IMR-90 (cell line): ENCODE data around the gene PLXND1. TPM values are rescaled to one million over a fixed set of nuclear protein-coding genes. Genes with fewer than 3 reads are reported as not detected.

Experiments used
- ATAC-seq: fragments of 200-7000 bp; cut with Tn5 transposase; 2 replicates; pipeline ENCODE4 v1.9.1; 2020; ENCODE audit warnings: low read depth, mild to moderate bottlenecking, moderate library complexity
- BruUV-seq: library from RNA; stranded (reverse); fragments of 400-500 nt; replicated peaks from 2 replicates; lab custom pipeline; 2021; lab: Mats Ljungman, UMichigan
- CTCF ChIA-PET: fragments of 300-600 bp; formaldehyde crosslinking; extraction: SDS; loops from one replicate; lab custom pipeline; 2021; ENCODE audit warnings: antibody characterized with exemption; lab: Yijun Ruan, JAX
- POLR2A ChIA-PET: fragments of 300-600 bp; sonication (Branson Sonifier 250); formaldehyde crosslinking; loops from one replicate; lab custom pipeline; 2022; ENCODE audit warnings: antibody characterized with exemption; ENCODE audit not compliant: unreplicated experiment; lab: Charles Lee
- DNase-seq: peaks from one replicate; pipeline ENCODE4 v3.0.0; 2013
- H2AFZ ChIP-seq: replicated peaks from 2 replicates; pipeline ENCODE3; 2013; ENCODE audit warnings: low read length, mild to moderate bottlenecking; ENCODE audit not compliant: poor library complexity
- H2AK5ac ChIP-seq: 2 replicates; pipeline ENCODE4 v1.6.1; 2013; ENCODE audit warnings: low read depth, low read length, inconsistent platforms
- H2AK9ac ChIP-seq: replicated peaks from 2 replicates; pipeline ENCODE3; 2013; ENCODE audit warnings: mild to moderate bottlenecking, low read depth, low read length, moderate library complexity; ENCODE audit not compliant: poor library complexity
- H2BK120ac ChIP-seq: 2 replicates; pipeline ENCODE4 v1.6.1; 2013; ENCODE audit warnings: low read depth, low read length, inconsistent platforms
- H2BK15ac ChIP-seq: 3 replicates; pipeline ENCODE4 v1.6.1; 2013; ENCODE audit warnings: low read depth, low read length, inconsistent platforms
- H2BK20ac ChIP-seq: 2 replicates; pipeline ENCODE4 v1.6.1; 2013; ENCODE audit warnings: low read depth, mild to moderate bottlenecking, inconsistent platforms, low read length, moderate library complexity
- H2BK5ac ChIP-seq: 2 replicates; pipeline ENCODE4 v1.6.1; 2013; ENCODE audit warnings: mild to moderate bottlenecking, low read depth, low read length, inconsistent platforms; ENCODE audit not compliant: poor library complexity, severe bottlenecking
- H3K14ac ChIP-seq: replicated peaks from 2 replicates; pipeline ENCODE4 v1.6.1; 2013; ENCODE audit warnings: low read depth, low read length, inconsistent platforms
- H3K18ac ChIP-seq: 2 replicates; pipeline ENCODE4 v1.6.1; 2013; ENCODE audit warnings: low read depth, low read length, control low read depth
- H3K23ac ChIP-seq: 2 replicates; pipeline ENCODE4 v1.6.1; 2013; ENCODE audit warnings: low read depth, low read length, inconsistent platforms
- H3K27ac ChIP-seq: 2 replicates; pipeline ENCODE4 v1.5.1; 2013; ENCODE audit warnings: mild to moderate bottlenecking, control low read depth, low read length; ENCODE audit not compliant: insufficient read depth
- H3K27me3 ChIP-seq: 2 replicates; pipeline ENCODE4 v1.6.1; 2013; ENCODE audit warnings: low read length; ENCODE audit not compliant: control insufficient read depth, insufficient read depth
- H3K36me3 ChIP-seq: 2 replicates; pipeline ENCODE4 v1.6.1; 2013; ENCODE audit warnings: low read length, mixed read lengths; ENCODE audit not compliant: control insufficient read depth, insufficient read depth
- H3K4ac ChIP-seq: 2 replicates; pipeline ENCODE4 v1.6.1; 2013; ENCODE audit warnings: low read depth, low read length, inconsistent platforms
- H3K4me1 ChIP-seq: 2 replicates; pipeline ENCODE4 v1.6.1; 2013; ENCODE audit warnings: low read length, mixed read lengths; ENCODE audit not compliant: control insufficient read depth, insufficient read depth
- H3K4me2 ChIP-seq: 2 replicates; pipeline ENCODE4 v1.6.1; 2013; ENCODE audit warnings: low read depth, mild to moderate bottlenecking, control low read depth, low read length, moderate library complexity
- H3K4me3 ChIP-seq: 2 replicates; pipeline ENCODE4 v1.5.1; 2013; ENCODE audit warnings: low read depth, mild to moderate bottlenecking, control low read depth, low read length, moderate library complexity; ENCODE audit not compliant: insufficient read depth
- H3K56ac ChIP-seq: 2 replicates; pipeline ENCODE4 v1.6.1; 2013; ENCODE audit warnings: low read length, inconsistent platforms; ENCODE audit not compliant: insufficient read depth; ENCODE audit errors: extremely low read depth
- H3K79me1 ChIP-seq, 2 experiments: 2 replicates each; pipeline ENCODE4 v1.6.1; 2013; ENCODE audit warnings: low read length in 2 of 2, inconsistent platforms in 1 of 2, low read depth in 1 of 2
- H3K9ac ChIP-seq: 2 replicates; pipeline ENCODE4 v1.6.1; 2013; ENCODE audit warnings: low read depth, low read length, control low read depth
- H3K9me1 ChIP-seq: 2 replicates; pipeline ENCODE4 v1.6.1; 2013; ENCODE audit warnings: low read length, inconsistent platforms; ENCODE audit not compliant: insufficient read depth
- H3K9me3 ChIP-seq: 2 replicates; pipeline ENCODE4 v1.6.1; 2013; ENCODE audit warnings: low read length; ENCODE audit not compliant: control insufficient read depth, insufficient read depth
- H4K20me1 ChIP-seq: 2 replicates; pipeline ENCODE4 v1.6.1; 2013; ENCODE audit warnings: low read length, inconsistent platforms; ENCODE audit not compliant: insufficient read depth
- H4K5ac ChIP-seq: 2 replicates; pipeline ENCODE4 v1.6.1; 2013; ENCODE audit warnings: mild to moderate bottlenecking, low read depth, low read length, control low read depth
- H4K8ac ChIP-seq, 2 experiments: 2 replicates each; pipeline ENCODE4 v1.6.1; 2013; ENCODE audit warnings: low read depth in 2 of 2, low read length in 2 of 2, control low read depth in 1 of 2, inconsistent platforms in 1 of 2
- H4K91ac ChIP-seq: 2 replicates; pipeline ENCODE4 v1.6.1; 2013; ENCODE audit warnings: low read depth, low read length, inconsistent platforms; ENCODE audit not compliant: insufficient read depth
- BHLHE40 ChIP-seq: fragments of 150-350 bp; IDR thresholded peaks from 2 replicates; pipeline ENCODE4 v1.6.1; 2016; ENCODE audit warnings: mild to moderate bottlenecking, low read depth, low read length
- CEBPB ChIP-seq: IDR thresholded peaks from 2 replicates; pipeline ENCODE4 v1.6.1; 2012; ENCODE audit warnings: low read depth, low read length, improper control_type of control experiment
- FOS ChIP-seq: fragments of 150-350 bp; IDR thresholded peaks from 2 replicates; pipeline ENCODE4 v1.6.1; 2016; ENCODE audit warnings: low read depth, low read length
- MAFK ChIP-seq: IDR thresholded peaks from 2 replicates; pipeline ENCODE4 v1.6.1; 2012; ENCODE audit warnings: low read depth, low read length, improper control_type of control experiment
- MAZ ChIP-seq: IDR thresholded peaks from 2 replicates; pipeline ENCODE4 v1.6.1; 2012; ENCODE audit warnings: low read depth, mild to moderate bottlenecking, low read length, improper control_type of control experiment, moderate library complexity, borderline replicate concordance
- MXI1 ChIP-seq: IDR thresholded peaks from 2 replicates; pipeline ENCODE4 v1.6.1; 2012; ENCODE audit warnings: low read depth, mild to moderate bottlenecking, low read length, moderate library complexity, borderline replicate concordance
- NFE2L2 ChIP-seq: fragments of 150-350 bp; IDR thresholded peaks from 2 replicates; pipeline ENCODE4 v1.6.1; 2016; ENCODE audit warnings: low read depth, mild to moderate bottlenecking, low read length
- POLR2A ChIP-seq: IDR thresholded peaks from 2 replicates; pipeline ENCODE4 v1.6.1; 2012; ENCODE audit warnings: mild to moderate bottlenecking, low read depth, low read length
- RAD21 ChIP-seq: IDR thresholded peaks from 2 replicates; pipeline ENCODE4 v1.6.1; 2012; ENCODE audit warnings: low read length, improper control_type of control experiment
- RCOR1 ChIP-seq: IDR thresholded peaks from 2 replicates; pipeline ENCODE4 v1.6.1; 2012; ENCODE audit warnings: mild to moderate bottlenecking, low read length, improper control_type of control experiment; ENCODE audit not compliant: insufficient replicate concordance
- RFX5 ChIP-seq: IDR thresholded peaks from 2 replicates; pipeline ENCODE4 v1.8.0; 2012; ENCODE audit warnings: low read depth, mild to moderate bottlenecking, low read length, moderate library complexity
- SMC3 ChIP-seq: fragments of 150-350 bp; IDR thresholded peaks from 2 replicates; pipeline ENCODE4 v1.6.1; 2016; ENCODE audit warnings: low read depth, mild to moderate bottlenecking, antibody characterized with exemption, low read length, moderate library complexity
- WGBS, 2 experiments: methylation state at CpG; one replicate each; pipeline versions ENCODE4 v1.1.5 to v1.1.7; 2013; ENCODE audit warnings: missing lambda C conversion rate in 2 of 2; ENCODE audit not compliant: insufficient read length in 1 of 2; ENCODE audit errors: extremely low coverage in 2 of 2; 5-methylcytosine and 5-hydroxymethylcytosine counted together
- dilution Hi-C: fragments of 300-500 bp; cut with HindIII; formaldehyde crosslinking; loops from one replicate; pipeline ENCODE4 v1.14.3; 2018; ENCODE audit warnings: low sequenced_read_pairs; ENCODE audit not compliant: unreplicated experiment
- in situ Hi-C: fragments of 300-500 bp; cut with MboI; formaldehyde crosslinking; loops from 3 replicates; pipeline ENCODE4 v1.14.3; 2019; ENCODE audit warnings: low sequenced_read_pairs, inconsistent platforms, mixed read lengths
- intact Hi-C: fragments of 100-400 bp; cut with micrococcal nuclease; formaldehyde crosslinking; loops from 2 replicates; pipeline ENCODE4 v1.10.0; 2022
- polyA plus RNA-seq, 3 experiments: library from polyadenylated mRNA; depleted of rRNA; stranded (reverse); fragments of >200 nt; gene quantifications; 2 replicates each; pipeline ENCODE4 v1.2.3, GENCODE V29; 2012; ENCODE audit warnings: low replicate concordance in 1 of 3
- total RNA-seq: library from RNA; depleted of rRNA; stranded (reverse); fragments of >200 nt; gene quantifications from 2 replicates; pipeline ENCODE4 v1.2.3, GENCODE V29; 2012
- TF ChIP-seq, protein P1 (sequence below): conservative IDR thresholded peaks from 2 replicates; pipeline ENCODE4 v1.5.1; 2012; ENCODE audit warnings: mild to moderate bottlenecking, low read depth, low read length, improper control_type of control experiment
- TF ChIP-seq, protein P2 (sequence below): fragments of 150-350 bp; IDR thresholded peaks from 2 replicates; pipeline ENCODE4 v1.6.1; 2017; ENCODE audit warnings: mild to moderate bottlenecking, antibody characterized with exemption, low read length, low read depth
- TF ChIP-seq, protein P3 (sequence below): fragments of 150-350 bp; IDR thresholded peaks from 2 replicates; pipeline ENCODE4 v1.6.1; 2016; ENCODE audit warnings: low read depth, mild to moderate bottlenecking, low read length, moderate library complexity, borderline replicate concordance

Gene PLXND1
- total and polyA plus RNA-seq, 2 of the 4 experiments (the other 2 are of a cell fraction): 19.2 to 67.1 TPM

DNA sequence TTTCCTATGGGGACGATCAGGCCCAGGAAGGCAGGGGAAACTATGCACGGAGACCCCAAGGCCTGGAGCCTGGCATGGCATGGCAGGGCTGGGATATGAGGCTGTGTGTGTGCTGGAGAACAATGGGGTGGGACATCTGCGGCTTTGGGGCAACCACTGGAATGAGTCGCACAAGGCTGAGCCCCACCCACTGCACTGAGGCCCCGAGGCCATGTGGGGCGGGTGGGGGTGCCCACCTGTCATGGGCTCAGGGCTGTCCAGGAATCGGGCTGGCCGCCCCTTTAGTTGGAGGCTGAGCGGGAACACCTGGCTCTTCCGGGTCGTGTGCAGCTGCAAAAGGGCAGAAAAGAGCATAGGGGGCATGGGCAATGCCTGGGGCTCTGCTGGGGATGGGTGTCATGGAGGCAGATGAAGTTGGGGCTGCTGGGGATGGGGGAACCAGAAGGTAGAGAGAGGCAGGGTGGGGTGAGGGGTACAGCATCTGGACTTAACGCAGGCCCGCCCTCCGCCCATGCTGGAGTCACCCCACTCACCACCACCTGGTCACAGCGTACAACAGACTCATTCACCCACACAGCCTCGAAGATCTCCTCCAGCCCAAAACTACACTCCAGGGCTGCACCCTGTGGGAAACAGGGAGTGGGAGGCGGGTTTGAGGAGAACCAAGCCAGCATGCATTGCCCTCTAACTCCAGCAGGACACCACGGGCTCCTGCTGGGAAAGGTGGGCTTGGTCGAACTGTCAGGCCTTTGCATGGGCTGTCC is 31.1 kb downstream of the PLXND1 start:
- WGBS, 2 experiments: 87% methylated on average over 9 of the region's 19 CpGs; no CpG with 5 or more reads in 1 of the 2 experiments
- Histone ChIP-seq H3K9ac (no peak overlapping the region), H3K56ac (no peak overlapping the region), H4K8ac (no peak overlapping the region), H3K14ac (no peak overlapping the region), H3K4me3 (no peak overlapping the region), H2AK9ac (peak overlapping the region; percentile 52), H3K9me3 (no peaks in the 10 kb centered on the region), H2BK20ac (no peak overlapping the region), H3K79me1 (no peaks in the 10 kb centered on the region; a peak in 2 of 4 replicates), H4K91ac (no peak overlapping the region), H3K27ac (no peak overlapping the region), H3K27me3 (no peaks in the 10 kb centered on the region), H4K20me1 (no peaks in the 10 kb centered on the region), H2BK15ac (no peak overlapping the region), H3K4ac (no peak overlapping the region), H2AFZ (no peak overlapping the region), H3K36me3 (peaks cover 31% of the 10 kb centered on the region), H3K18ac (no peak overlapping the region), H3K4me2 (no peak overlapping the region), H2BK5ac (no peak overlapping the region), H3K23ac (no peak overlapping the region), H3K4me1 (peaks cover 4% of the 10 kb centered on the region; the same call in 1 of the 2 replicates), H2AK5ac (no peak overlapping the region; the same call in none of the 2 replicates), H2BK120ac (no peak overlapping the region), H3K9me1 (no peaks in the 10 kb centered on the region), H4K5ac (no peak overlapping the region)
- ATAC-seq (no peak), DNase-seq (no peak)
- ChIA-PET CTCF (no interaction called here), POLR2A (no interaction called here)
- BruUV-seq: no TSS peak
- intact Hi-C loops (no loop called here), in situ Hi-C loops (no loop called here), dilution Hi-C loops (no loop called here)
- TF ChIP-seq RFX5: no peak
- no peak for TF ChIP-seq NFE2L2
- TF ChIP-seq, protein P1, sequence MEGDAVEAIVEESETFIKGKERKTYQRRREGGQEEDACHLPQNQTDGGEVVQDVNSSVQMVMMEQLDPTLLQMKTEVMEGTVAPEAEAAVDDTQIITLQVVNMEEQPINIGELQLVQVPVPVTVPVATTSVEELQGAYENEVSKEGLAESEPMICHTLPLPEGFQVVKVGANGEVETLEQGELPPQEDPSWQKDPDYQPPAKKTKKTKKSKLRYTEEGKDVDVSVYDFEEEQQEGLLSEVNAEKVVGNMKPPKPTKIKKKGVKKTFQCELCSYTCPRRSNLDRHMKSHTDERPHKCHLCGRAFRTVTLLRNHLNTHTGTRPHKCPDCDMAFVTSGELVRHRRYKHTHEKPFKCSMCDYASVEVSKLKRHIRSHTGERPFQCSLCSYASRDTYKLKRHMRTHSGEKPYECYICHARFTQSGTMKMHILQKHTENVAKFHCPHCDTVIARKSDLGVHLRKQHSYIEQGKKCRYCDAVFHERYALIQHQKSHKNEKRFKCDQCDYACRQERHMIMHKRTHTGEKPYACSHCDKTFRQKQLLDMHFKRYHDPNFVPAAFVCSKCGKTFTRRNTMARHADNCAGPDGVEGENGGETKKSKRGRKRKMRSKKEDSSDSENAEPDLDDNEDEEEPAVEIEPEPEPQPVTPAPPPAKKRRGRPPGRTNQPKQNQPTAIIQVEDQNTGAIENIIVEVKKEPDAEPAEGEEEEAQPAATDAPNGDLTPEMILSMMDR: no peak
- TF ChIP-seq MAFK: no peak
- TF ChIP-seq RAD21: no peak
- no peak for TF ChIP-seq BHLHE40
- TF ChIP-seq CEBPB: no peak
- TF ChIP-seq FOS: no peak
- TF ChIP-seq POLR2A: no peak
- TF ChIP-seq RCOR1: no peak
- no peak for TF ChIP-seq SMC3
- TF ChIP-seq MXI1: no peak
- TF ChIP-seq MAZ: no peak
- TF ChIP-seq, protein P2, sequence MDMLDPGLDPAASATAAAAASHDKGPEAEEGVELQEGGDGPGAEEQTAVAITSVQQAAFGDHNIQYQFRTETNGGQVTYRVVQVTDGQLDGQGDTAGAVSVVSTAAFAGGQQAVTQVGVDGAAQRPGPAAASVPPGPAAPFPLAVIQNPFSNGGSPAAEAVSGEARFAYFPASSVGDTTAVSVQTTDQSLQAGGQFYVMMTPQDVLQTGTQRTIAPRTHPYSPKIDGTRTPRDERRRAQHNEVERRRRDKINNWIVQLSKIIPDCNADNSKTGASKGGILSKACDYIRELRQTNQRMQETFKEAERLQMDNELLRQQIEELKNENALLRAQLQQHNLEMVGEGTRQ: no peak
- TF ChIP-seq, protein P3, sequence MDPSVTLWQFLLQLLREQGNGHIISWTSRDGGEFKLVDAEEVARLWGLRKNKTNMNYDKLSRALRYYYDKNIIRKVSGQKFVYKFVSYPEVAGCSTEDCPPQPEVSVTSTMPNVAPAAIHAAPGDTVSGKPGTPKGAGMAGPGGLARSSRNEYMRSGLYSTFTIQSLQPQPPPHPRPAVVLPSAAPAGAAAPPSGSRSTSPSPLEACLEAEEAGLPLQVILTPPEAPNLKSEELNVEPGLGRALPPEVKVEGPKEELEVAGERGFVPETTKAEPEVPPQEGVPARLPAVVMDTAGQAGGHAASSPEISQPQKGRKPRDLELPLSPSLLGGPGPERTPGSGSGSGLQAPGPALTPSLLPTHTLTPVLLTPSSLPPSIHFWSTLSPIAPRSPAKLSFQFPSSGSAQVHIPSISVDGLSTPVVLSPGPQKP: no peak
